ENCODE measurements around the gene PICK1.

DNA sequence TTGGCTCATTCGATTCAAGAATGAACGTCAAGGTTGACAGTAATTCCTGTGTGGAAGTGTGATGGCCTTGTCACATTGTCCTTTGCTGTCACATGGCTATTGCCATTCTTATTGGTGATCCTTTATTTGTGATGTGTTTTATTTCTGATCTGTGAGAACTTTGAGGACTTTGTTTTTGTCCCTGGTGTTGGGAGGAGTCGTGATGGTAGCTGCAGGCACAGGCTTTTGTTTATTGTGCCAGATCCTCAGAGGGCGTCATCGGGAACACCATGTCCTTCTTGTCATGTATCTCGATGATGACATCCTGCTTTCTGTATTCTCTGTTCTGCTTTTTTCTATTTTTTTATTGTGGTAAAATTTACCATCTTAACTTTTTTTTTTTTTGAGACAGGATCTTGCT, 5.6 kb downstream of the PICK1 start:
- TF ChIP-seq EZH2 (IDR thresholded peaks at IDR 0.05; ENCODE audit: low read length) = no peak
- TF ChIP-seq, protein P1, sequence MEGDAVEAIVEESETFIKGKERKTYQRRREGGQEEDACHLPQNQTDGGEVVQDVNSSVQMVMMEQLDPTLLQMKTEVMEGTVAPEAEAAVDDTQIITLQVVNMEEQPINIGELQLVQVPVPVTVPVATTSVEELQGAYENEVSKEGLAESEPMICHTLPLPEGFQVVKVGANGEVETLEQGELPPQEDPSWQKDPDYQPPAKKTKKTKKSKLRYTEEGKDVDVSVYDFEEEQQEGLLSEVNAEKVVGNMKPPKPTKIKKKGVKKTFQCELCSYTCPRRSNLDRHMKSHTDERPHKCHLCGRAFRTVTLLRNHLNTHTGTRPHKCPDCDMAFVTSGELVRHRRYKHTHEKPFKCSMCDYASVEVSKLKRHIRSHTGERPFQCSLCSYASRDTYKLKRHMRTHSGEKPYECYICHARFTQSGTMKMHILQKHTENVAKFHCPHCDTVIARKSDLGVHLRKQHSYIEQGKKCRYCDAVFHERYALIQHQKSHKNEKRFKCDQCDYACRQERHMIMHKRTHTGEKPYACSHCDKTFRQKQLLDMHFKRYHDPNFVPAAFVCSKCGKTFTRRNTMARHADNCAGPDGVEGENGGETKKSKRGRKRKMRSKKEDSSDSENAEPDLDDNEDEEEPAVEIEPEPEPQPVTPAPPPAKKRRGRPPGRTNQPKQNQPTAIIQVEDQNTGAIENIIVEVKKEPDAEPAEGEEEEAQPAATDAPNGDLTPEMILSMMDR (optimal IDR thresholded peaks at IDR 0.05 in 1 of 3, IDR thresholded peaks at IDR 0.05 in 1 of 3, conservative IDR thresholded peaks at IDR 0.05 in 1 of 3; ENCODE audit: extremely low read depth in 1 of 3, insufficient read depth in 2 of 3, low read length in 3 of 3) = no peak

Data from keratinocyte (primary cell).